ENCODE results near the gene UBE2Q2.

The UBE2Q2 gene

DNA sequence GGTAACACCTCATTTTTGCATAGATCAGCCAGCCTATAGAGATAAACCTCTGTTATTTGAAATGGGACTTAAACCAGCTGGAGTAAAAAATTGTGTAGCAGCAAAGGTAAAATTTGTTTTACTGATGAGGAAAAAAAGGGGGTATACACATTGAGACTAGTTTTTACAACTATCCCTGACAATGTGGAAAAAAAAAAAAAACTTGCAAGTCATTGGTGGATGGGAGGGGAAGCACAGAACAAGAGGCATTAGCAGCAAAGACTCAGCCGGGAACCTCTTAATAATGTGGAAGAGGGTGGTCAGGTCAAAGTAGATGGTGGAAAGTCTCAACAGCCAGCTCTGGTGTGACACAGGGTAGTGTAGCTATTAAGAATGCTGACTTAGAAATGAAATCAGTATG lies 74.9 kb downstream of the UBE2Q2 start:
- H3K4me3 ChIP-seq (ENCODE audit: low read depth, low read length), result no peak overlapping the region
- no peak for DNase-seq (ENCODE audit: low read depth)
- TF ChIP-seq, protein P1, sequence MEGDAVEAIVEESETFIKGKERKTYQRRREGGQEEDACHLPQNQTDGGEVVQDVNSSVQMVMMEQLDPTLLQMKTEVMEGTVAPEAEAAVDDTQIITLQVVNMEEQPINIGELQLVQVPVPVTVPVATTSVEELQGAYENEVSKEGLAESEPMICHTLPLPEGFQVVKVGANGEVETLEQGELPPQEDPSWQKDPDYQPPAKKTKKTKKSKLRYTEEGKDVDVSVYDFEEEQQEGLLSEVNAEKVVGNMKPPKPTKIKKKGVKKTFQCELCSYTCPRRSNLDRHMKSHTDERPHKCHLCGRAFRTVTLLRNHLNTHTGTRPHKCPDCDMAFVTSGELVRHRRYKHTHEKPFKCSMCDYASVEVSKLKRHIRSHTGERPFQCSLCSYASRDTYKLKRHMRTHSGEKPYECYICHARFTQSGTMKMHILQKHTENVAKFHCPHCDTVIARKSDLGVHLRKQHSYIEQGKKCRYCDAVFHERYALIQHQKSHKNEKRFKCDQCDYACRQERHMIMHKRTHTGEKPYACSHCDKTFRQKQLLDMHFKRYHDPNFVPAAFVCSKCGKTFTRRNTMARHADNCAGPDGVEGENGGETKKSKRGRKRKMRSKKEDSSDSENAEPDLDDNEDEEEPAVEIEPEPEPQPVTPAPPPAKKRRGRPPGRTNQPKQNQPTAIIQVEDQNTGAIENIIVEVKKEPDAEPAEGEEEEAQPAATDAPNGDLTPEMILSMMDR (IDR thresholded peaks at IDR 0.05; ENCODE audit: low read depth, low read length, missing control alignments), result no peak

DNA sequence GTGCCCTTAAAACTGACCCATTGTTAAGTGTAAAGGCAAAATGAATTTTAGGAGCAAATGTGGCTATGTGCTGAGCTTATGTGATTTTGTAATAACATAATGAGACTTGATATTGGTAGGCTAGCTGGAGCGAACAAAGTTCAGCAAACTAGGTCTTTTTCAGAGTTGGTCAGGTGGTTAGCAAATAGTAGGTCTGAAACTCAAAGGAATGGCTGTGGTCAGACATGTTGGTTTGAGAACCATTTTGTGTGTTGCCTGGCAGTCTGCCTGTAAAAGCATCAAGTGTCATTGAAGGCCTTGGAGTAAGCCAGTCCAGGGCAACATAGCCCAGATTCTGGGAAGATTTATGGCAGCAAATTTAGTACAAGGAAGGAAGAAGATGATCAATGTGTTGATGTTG lies 76.8 kb downstream of the UBE2Q2 start:
- no peak for DNase-seq (ENCODE audit: low read depth)
- no peak overlapping the region for H3K4me3 ChIP-seq (ENCODE audit: low read depth, low read length)
- TF ChIP-seq, protein P1 (IDR thresholded peaks at IDR 0.05; ENCODE audit: low read depth, low read length, missing control alignments), result no peak

DNA sequence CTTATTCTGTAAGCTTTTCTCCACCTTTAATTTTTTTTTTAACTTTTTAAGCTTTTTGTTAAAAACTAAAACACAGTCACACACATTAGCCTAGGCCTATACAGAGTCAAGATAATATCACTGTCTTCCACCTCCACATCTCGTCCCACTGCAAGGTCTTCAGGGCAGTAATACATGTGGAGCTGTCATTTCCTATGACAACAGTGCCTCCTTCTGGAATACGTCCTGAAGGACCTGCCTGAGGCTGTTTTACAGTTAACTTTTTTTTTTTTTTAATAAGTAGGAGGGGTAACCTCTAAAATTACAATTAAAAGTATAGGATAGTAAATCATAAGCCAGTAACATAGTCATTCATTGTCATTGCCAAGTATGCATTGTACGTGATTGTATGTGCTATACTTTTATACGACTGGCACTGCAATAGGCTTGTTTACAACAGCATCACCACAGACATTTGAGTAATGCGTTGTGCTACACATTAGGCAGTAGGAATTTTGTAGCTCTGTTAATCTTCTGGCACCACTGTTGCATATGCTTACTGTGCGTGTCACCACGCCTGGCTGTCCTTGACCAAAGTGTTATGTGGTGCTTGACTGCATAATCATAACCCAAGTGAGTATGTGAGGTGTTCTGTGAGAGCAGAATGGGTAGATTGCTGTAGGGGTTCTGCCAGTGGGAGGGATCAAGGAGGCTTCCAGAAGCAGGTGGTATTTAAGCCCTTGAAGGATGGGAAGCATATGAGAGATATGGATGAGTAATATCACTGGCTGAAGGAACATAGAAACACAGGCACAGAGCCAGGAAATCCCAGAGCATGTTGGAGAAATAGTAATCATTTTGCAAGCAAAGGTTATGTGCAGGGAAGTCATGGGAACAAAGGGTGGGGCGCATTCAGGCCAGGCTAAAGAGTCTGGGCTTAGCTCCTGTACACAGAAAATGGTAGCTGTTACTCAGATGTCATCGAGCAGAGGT lies 78.8 kb downstream of the UBE2Q2 start:
- no peak overlapping the region for H3K4me3 ChIP-seq (ENCODE audit: low read depth, low read length)
- no peak for DNase-seq (ENCODE audit: low read depth)
- TF ChIP-seq, protein P1 (IDR thresholded peaks at IDR 0.05; ENCODE audit: low read depth, low read length, missing control alignments), result peak; percentile 25

DNA sequence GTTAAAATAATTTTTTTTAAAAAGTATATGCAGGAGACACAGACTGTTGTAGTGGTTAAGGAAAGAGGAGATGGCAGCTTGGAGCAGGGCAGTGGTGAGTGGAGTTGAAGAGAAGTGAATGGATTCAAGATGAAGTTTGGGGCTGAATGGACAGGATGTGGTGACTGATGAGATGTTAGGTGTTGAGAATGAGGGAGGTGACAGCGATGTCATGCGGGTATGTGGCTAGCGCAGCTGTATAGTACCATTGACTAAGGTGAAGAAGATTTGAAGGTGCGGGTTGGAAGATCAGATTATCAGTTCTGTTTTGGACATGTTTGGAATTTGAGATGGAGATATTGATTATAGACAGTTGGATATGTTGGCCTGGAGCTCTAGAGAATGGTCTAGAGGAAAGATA lies 80.5 kb downstream of the UBE2Q2 start:
- TF ChIP-seq, protein P1 (IDR thresholded peaks at IDR 0.05; ENCODE audit: low read depth, low read length, missing control alignments), result no peak
- DNase-seq (ENCODE audit: low read depth), result no peak
- no peak overlapping the region for H3K4me3 ChIP-seq (ENCODE audit: low read depth, low read length)

DNA sequence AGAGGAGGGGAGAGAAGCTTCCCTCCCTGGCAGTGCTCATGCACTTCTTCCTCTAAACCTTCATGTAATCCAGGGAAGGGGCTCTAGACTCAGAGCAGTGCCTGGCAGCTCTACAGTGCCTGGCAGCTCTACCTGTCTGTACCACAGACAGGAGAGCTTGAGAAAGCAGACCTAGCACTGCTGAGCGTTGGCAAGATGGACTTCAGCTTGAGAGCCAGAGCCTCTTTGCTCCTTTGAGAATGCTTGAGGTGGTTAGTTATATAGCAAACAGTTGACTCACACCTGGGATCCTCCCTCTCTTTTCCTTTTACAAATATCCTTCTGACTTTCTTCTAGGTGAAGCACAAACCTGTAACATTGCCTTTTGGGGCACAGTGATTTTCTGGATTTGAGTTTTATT lies 81.3 kb downstream of the UBE2Q2 start:
- TF ChIP-seq, protein P1 (IDR thresholded peaks at IDR 0.05; ENCODE audit: low read depth, low read length, missing control alignments), result no peak
- no peak overlapping the region for H3K4me3 ChIP-seq (ENCODE audit: low read depth, low read length)
- DNase-seq (ENCODE audit: low read depth), result no peak

DNA sequence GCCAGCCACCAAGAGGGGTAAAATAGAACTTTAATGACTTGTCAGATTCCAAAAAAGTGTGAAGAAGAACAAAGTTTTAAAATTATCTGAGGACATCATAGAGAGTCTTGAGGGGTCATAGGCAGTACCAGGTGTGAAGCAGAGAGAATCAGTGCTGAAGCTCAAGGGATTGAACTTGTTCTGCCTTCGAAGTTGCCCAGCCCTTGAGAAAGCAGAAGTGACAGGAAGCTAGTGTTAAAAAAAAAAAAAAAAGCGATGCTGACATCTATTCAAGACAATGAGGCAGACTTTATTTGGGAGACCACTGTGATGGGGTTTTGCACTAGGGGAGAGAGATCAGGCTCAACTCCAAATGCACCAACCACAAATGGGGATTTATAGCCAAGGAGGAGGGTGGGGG lies 82.2 kb downstream of the UBE2Q2 start:
- TF ChIP-seq, protein P1 (IDR thresholded peaks at IDR 0.05; ENCODE audit: low read depth, low read length, missing control alignments), result no peak
- no peak overlapping the region for H3K4me3 ChIP-seq (ENCODE audit: low read depth, low read length)
- DNase-seq (ENCODE audit: low read depth), result no peak

DNA sequence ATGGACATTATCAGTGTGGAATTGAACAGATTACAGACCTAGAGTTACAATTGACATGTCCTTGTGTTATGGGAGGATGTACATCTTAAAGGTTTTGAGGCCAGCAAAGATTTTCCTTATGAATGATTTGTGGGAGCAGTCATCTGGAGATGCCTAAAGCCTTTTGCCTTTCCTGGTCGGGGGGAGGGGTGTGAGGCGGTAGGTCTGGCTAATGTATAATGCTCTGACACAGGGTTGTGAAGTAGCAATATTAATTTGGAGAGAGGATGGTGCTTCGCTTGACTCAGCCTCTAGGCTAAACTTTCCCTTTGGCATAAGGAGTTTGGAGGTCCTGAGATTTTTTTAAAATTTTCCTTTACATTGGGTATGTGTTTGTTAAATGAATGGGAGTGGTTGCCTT lies 83.7 kb downstream of the UBE2Q2 start:
- DNase-seq (ENCODE audit: low read depth), result no peak
- TF ChIP-seq, protein P1 (IDR thresholded peaks at IDR 0.05; ENCODE audit: low read depth, low read length, missing control alignments), result no peak
- H3K4me3 ChIP-seq (ENCODE audit: low read depth, low read length), result no peak overlapping the region

All from GM12864 (cell line).